Liver (tissue), 9 donors: ENCODE data around the gene GUCY1A2. TPM values are rescaled to one million over a fixed set of nuclear protein-coding genes. Genes with fewer than 3 reads are reported as not detected.

Experiments used
- DNase-seq: peaks from one replicate; pipeline ENCODE4 v3.0.0-alpha.2; 2017; ENCODE audit warnings: low spot score
- H3K27ac ChIP-seq, 2 donors: one replicate each; pipeline ENCODE4 v1.7.0; 2013; ENCODE audit warnings: inconsistent platforms in 2 of 2, low read length in 2 of 2, control low read depth in 1 of 2, low read depth in 1 of 2, mild to moderate bottlenecking in 1 of 2
- H3K27me3 ChIP-seq, 4 donors: one replicate each; pipeline versions ENCODE4 v1.6.1 to v1.7.0; 2013; ENCODE audit warnings: low read length in 3 of 4, inconsistent platforms in 1 of 4, mild to moderate bottlenecking in 1 of 4, moderate library complexity in 1 of 4; ENCODE audit not compliant: control insufficient read depth in 4 of 4, insufficient read depth in 4 of 4
- H3K36me3 ChIP-seq, 4 donors: one replicate each; pipeline versions ENCODE4 v1.6.1 to v1.7.0; 2013; ENCODE audit warnings: low read length in 3 of 4, mild to moderate bottlenecking in 3 of 4, low read depth in 1 of 4, moderate library complexity in 1 of 4; ENCODE audit not compliant: control insufficient read depth in 4 of 4, insufficient read depth in 3 of 4
- H3K4me1 ChIP-seq, 4 donors: one replicate each; pipeline versions ENCODE4 v1.6.1 to v1.7.0; 2013; ENCODE audit warnings: low read length in 3 of 4, mild to moderate bottlenecking in 3 of 4, moderate library complexity in 1 of 4; ENCODE audit not compliant: control insufficient read depth in 4 of 4, insufficient read depth in 4 of 4
- H3K4me3 ChIP-seq, 3 donors: one replicate each; pipeline versions ENCODE4 v1.6.1 to v1.7.0; 2013; ENCODE audit warnings: low read length in 3 of 3, control low read depth in 1 of 3, low read depth in 1 of 3, mild to moderate bottlenecking in 1 of 3
- H3K9ac ChIP-seq, 2 donors: one replicate each; pipeline ENCODE4 v1.7.0; 2013; ENCODE audit warnings: low read length in 2 of 2, mild to moderate bottlenecking in 2 of 2, moderate library complexity in 2 of 2, control low read depth in 1 of 2, low read depth in 1 of 2
- H3K9me3 ChIP-seq, 4 donors: one replicate each; pipeline versions ENCODE4 v1.6.1 to v1.7.0; 2013; ENCODE audit warnings: low read length in 3 of 4; ENCODE audit not compliant: control insufficient read depth in 4 of 4
- FOXA1 ChIP-seq: IDR thresholded peaks from 2 replicates; pipeline ENCODE4 v1.6.1; 2016; ENCODE audit warnings: antibody characterized with exemption
- FOXA2 ChIP-seq: IDR thresholded peaks from 2 replicates; pipeline ENCODE4 v1.6.1; 2016; ENCODE audit warnings: antibody characterized with exemption
- GABPA ChIP-seq, 2 donors: IDR thresholded peaks in 1 of 2; conservative IDR thresholded peaks in 1 of 2; 2 replicates each; pipeline ENCODE4 v1.6.1; 2016; ENCODE audit warnings: antibody characterized with exemption in 2 of 2, mild to moderate bottlenecking in 1 of 2, moderate library complexity in 1 of 2
- HNF4G ChIP-seq: IDR thresholded peaks from 2 replicates; pipeline ENCODE4 v1.6.1; 2016; ENCODE audit warnings: antibody characterized with exemption
- SP1 ChIP-seq: IDR thresholded peaks from 2 replicates; pipeline ENCODE4 v1.6.1; 2018; ENCODE audit warnings: antibody characterized with exemption, mild to moderate bottlenecking
- YY1 ChIP-seq: IDR thresholded peaks from 2 replicates; pipeline ENCODE4 v1.6.1; 2016; ENCODE audit warnings: antibody characterized with exemption, mild to moderate bottlenecking
- WGBS: extraction: QIAGEN DNeasy Blood & Tissue Kit; methylation state at CpG from one replicate; pipeline ENCODE4 v1.1.7; 2013; 5-methylcytosine and 5-hydroxymethylcytosine counted together
- polyA plus RNA-seq, 2 donors: library from polyadenylated mRNA; stranded (reverse) in 1 of 2; unstranded in 1 of 2; fragments of 200-250 nt in 1 of 2; fragments of >200 nt in 1 of 2; fragmentation: Nextera tagmentation in 1 of 2; extraction: Ambion mirVana in 1 of 2; gene quantifications; one replicate each; pipeline versions ENCODE4 v1.2.1 to v1.2.3, GENCODE V29; 2013 to 2015
- total RNA-seq, 2 donors: library from RNA; depleted of rRNA; stranded (reverse); fragments of >200 nt; gene quantifications; one replicate each; pipeline ENCODE4 v1.2.3, GENCODE V29; 2014
- TF ChIP-seq, protein P1 (sequence below): IDR thresholded peaks from 2 replicates; pipeline ENCODE4 v1.6.1; 2016; ENCODE audit warnings: antibody characterized with exemption
- TF ChIP-seq, protein P2 (sequence below): fragments of 150-350 bp; IDR thresholded peaks from 2 replicates; pipeline ENCODE4 v1.5.1; 2017; ENCODE audit warnings: improper control_type of control experiment, low read depth, low read length; ENCODE audit not compliant: missing input control
- TF ChIP-seq, protein P3 (sequence below): IDR thresholded peaks from 2 replicates; pipeline ENCODE4 v1.6.1; 2016; ENCODE audit warnings: antibody characterized with exemption, mild to moderate bottlenecking
- donor health status: healthy.
- donor health status: healthy.
- donor health status: healthy.
- donor health status: healthy.
- donor health status: healthy.

The GUCY1A2 gene
- total and polyA plus RNA-seq, 4 donors, result 0.55 to 4.4 (median 1.7) TPM

DNA sequence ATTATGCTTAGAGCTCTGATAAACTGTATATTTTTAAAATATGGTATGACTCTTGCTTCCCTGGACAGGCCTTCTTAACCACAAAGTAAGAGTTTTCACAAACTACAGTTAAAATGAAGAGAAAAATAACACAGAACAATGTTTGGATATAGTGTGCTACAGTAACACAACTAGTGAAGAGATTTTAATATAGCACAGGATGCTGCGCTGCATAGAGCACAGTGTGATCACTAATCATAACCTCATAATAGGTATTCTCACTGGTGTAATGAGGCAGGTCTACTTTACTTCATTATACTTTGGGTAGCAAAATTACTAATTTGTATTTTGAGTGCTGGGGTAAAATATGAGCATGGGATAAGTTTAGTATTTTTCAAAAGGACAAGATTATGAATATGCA is 256.5 kb downstream of the GUCY1A2 start:
- no peak for DNase-seq
- H3K4me3 ChIP-seq, result no peak overlapping the region
- H3K9me3 ChIP-seq, result peaks cover 0 to 5% (median 1%) of the 10 kb centered on the region in 4 donors
- no peaks in the 10 kb centered on the region for H3K27me3 ChIP-seq
- no peaks in the 10 kb centered on the region for H3K4me1 ChIP-seq
- WGBS, result 93% methylated on average over 1 of the region's 1 CpG
- no peaks in the 10 kb centered on the region for H3K36me3 ChIP-seq
- TF ChIP-seq SP1, result no peak
- TF ChIP-seq YY1, result no peak
- no peak for TF ChIP-seq HNF4G
- TF ChIP-seq, protein P1, sequence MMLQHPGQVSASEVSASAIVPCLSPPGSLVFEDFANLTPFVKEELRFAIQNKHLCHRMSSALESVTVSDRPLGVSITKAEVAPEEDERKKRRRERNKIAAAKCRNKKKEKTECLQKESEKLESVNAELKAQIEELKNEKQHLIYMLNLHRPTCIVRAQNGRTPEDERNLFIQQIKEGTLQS, result no peak
- no peak for TF ChIP-seq FOXA2
- TF ChIP-seq, protein P2, sequence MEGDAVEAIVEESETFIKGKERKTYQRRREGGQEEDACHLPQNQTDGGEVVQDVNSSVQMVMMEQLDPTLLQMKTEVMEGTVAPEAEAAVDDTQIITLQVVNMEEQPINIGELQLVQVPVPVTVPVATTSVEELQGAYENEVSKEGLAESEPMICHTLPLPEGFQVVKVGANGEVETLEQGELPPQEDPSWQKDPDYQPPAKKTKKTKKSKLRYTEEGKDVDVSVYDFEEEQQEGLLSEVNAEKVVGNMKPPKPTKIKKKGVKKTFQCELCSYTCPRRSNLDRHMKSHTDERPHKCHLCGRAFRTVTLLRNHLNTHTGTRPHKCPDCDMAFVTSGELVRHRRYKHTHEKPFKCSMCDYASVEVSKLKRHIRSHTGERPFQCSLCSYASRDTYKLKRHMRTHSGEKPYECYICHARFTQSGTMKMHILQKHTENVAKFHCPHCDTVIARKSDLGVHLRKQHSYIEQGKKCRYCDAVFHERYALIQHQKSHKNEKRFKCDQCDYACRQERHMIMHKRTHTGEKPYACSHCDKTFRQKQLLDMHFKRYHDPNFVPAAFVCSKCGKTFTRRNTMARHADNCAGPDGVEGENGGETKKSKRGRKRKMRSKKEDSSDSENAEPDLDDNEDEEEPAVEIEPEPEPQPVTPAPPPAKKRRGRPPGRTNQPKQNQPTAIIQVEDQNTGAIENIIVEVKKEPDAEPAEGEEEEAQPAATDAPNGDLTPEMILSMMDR, result no peak
- no peak overlapping the region for H3K9ac ChIP-seq
- H3K27ac ChIP-seq, result no peak overlapping the region

DNA sequence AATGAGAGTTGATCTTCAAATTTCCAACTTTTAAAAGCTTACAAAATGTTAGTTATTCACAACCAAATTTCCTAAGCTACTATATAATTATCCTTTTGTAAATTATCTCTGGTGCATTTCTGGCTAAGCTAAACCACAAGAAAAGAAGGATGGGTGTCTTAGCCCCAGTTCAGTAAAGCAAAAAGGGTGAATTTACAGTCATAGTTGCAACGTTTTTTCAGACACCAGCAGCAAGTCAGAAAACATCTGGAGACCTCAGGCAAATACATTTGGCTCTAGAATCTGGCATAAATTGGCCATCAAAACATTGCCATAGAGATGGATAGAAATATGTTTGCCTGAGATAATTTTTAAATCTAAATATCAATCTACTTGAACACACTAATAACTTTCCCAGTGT is 257.0 kb downstream of the GUCY1A2 start:
- Histone ChIP-seq H3K9me3 (peaks cover 0 to 5% (median 1%) of the 10 kb centered on the region in 4 donors), H3K27me3 (no peaks in the 10 kb centered on the region), H3K4me3 (no peak overlapping the region), H3K4me1 (no peaks in the 10 kb centered on the region), H3K36me3 (no peaks in the 10 kb centered on the region), H3K9ac (no peak overlapping the region), H3K27ac (no peak overlapping the region)
- DNase-seq, result no peak
- WGBS, result 7% methylated on average over 1 of the region's 1 CpG
- TF ChIP-seq HNF4G (no peak), SP1 (no peak), FOXA1 (no peak)
- TF ChIP-seq, protein P3, sequence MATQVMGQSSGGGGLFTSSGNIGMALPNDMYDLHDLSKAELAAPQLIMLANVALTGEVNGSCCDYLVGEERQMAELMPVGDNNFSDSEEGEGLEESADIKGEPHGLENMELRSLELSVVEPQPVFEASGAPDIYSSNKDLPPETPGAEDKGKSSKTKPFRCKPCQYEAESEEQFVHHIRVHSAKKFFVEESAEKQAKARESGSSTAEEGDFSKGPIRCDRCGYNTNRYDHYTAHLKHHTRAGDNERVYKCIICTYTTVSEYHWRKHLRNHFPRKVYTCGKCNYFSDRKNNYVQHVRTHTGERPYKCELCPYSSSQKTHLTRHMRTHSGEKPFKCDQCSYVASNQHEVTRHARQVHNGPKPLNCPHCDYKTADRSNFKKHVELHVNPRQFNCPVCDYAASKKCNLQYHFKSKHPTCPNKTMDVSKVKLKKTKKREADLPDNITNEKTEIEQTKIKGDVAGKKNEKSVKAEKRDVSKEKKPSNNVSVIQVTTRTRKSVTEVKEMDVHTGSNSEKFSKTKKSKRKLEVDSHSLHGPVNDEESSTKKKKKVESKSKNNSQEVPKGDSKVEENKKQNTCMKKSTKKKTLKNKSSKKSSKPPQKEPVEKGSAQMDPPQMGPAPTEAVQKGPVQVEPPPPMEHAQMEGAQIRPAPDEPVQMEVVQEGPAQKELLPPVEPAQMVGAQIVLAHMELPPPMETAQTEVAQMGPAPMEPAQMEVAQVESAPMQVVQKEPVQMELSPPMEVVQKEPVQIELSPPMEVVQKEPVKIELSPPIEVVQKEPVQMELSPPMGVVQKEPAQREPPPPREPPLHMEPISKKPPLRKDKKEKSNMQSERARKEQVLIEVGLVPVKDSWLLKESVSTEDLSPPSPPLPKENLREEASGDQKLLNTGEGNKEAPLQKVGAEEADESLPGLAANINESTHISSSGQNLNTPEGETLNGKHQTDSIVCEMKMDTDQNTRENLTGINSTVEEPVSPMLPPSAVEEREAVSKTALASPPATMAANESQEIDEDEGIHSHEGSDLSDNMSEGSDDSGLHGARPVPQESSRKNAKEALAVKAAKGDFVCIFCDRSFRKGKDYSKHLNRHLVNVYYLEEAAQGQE, result no peak

DNA sequence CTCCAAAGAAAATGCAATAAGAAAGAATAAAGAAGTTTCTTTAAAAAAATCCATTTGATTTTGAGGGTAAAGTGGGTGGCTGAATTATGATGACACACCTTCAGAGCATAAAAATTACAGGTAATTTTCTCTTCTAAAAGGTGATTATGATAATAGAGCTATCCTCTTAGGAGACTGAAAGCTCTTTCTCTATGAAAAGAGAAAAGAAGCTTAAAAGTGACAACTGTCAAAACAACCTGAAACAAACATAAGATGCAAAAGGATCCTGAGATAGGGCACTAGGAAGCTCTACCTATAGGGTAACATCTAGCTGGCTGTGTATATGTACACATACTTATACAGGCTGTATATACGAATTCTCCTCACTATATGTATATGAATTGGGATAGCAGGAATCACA is 270.2 kb downstream of the GUCY1A2 start:
- no peaks in the 10 kb centered on the region for H3K4me1 ChIP-seq
- no peaks in the 10 kb centered on the region for H3K36me3 ChIP-seq
- H3K4me3 ChIP-seq, result no peak overlapping the region
- no peaks in the 10 kb centered on the region for H3K27me3 ChIP-seq
- DNase-seq, result no peak
- H3K9me3 ChIP-seq, result no peaks in the 10 kb centered on the region
- no peak overlapping the region for H3K27ac ChIP-seq
- no peak overlapping the region for H3K9ac ChIP-seq
- 54% methylated on average over 1 of the region's 1 CpG for WGBS
- TF ChIP-seq YY1 (no peak), GABPA (IDR thresholded peaks at IDR 0.05 in 1 of 2, conservative IDR thresholded peaks at IDR 0.05 in 1 of 2) (no peak)
